GM18526 (cell line): ENCODE data around the gene NUDT14.

ENCODE experiments used
- POLR2A ChIP-seq: IDR thresholded peaks from 3 replicates; pipeline ENCODE4 v1.6.1; 2011; ENCODE audit not compliant: insufficient read length; ENCODE audit errors: extremely low read depth

Gene NUDT14

DNA sequence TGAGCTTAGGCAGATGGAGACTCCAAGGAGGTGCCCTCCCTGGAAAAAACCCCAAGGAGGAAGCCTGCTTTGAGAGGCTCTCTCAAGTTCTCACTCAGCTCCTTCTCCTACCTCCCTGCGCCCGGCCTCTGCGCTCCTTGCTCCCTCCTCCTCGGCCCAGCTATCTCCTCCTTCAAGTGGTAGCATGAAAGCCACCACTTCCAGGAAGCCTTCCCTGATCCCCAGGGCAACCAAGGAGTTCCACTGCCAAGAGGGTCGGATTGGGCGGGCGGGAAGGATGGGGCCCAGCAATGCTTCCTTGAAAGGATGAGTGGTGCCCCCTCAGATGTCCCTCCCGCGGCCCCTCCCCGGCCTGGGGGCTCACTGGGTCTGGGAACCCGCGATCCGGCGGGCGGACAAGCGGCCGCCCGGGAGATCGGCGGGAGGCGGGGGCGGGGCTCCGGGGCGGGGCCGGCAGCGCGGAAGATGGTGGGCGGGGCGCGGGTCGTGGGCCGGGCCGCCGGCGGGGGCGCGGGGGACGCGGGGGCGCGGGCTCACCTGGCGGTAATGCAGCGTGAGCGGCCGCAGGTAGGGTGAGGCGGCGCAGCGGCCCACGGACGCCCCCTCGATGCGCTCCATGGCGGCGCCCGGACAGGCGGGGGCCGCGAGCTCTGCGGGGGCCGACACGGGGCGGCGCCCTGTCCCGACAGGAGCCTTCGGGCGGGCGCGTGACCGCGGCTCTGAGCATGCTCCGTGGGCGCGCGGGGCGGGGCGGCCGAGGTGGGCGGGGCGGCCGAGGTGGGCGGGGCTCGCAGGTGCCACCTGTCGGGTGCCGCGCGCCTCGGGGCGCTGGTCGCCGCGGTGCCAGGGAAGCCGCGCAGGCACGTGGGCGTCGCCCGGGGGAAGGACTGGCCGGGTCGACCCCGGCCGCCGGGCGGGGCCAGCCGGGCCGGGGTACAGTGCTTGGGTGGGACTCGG lies at the start of gene NUDT14:
Gene NUDT14, minus strand, starts transcription at position 721 of the 957 bp plus-strand sequence. Its CDS starts 103 bp downstream, at position 618.
- peak; percentile 39 for TF ChIP-seq POLR2A

DNA sequence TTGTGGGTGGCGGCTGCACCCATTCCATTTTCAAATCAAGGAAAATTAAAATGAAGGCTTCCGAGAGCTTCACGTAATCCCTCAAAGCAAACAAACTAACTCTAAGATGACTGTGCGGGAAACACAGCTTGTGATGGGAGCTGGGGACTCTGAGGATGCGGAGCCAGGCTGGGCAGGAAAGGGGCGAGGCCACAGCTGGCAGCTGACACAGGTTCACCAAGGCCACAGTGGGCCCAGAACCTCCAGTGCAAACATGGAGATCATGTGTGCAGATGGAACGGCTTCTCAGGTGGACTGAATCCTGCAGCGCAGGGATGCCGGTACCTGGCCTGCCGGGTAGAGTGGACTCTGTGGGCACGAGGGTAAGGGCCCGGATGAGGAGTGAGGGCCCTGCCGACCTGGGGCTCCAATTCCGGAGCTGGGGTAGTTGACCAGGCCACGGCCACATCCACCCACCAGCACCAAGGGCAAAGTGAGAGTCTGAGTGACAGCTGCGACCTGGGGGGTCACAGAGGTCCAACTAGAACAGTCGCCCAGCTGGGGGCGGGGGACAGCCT lies 48.1 kb upstream of the NUDT14 start:
- TF ChIP-seq POLR2A: no peak

DNA sequence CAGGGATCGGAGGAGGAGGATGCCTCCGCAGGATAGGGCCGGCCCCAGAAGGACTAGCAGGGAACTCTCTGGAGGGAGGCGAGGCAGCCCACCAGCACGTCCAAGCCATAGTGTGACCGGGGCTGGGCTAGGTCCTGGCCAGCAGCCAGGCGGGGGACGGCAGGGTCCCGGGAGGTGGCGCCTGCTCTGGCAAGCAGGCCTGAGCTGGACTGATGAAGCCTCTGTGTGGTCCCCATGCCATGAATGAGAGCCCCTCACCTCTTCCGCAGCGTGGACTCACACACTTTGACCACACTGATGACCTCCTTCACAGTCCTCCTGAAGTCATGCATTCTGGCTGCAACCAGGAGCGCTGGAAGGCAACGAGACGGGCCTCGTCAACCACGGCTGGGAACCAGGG lies 47.5 kb upstream of the NUDT14 start:
- no peak for TF ChIP-seq POLR2A

GRCh38 chr14:105227346-105227745 lies 46.2 kb upstream of the NUDT14 start:
- no peak for TF ChIP-seq POLR2A

DNA sequence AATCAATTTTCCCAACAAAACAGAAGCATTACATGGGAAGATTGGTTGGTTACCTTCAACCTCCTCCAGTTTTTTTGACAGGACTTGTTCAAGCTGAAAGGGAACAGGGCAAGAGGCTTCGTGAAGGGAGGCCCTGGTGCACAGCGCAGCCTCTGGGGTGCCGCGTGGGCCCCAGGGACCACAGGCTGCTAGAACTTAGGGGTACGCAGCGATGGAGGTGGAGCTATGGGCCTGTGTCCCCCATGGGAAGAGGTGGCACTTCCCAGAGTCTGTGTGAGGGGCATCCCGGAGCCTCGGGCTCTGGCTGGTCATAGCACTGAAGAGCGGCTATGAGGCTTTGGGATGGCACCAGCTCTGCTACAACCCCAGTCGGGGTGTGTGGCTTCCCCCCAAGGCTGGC lies 45.1 kb upstream of the NUDT14 start:
- no peak for TF ChIP-seq POLR2A

- no peak for TF ChIP-seq POLR2A
Measured at GRCh38 chr14:105224845-105225570, 43.9 kb upstream of the NUDT14 start.

DNA sequence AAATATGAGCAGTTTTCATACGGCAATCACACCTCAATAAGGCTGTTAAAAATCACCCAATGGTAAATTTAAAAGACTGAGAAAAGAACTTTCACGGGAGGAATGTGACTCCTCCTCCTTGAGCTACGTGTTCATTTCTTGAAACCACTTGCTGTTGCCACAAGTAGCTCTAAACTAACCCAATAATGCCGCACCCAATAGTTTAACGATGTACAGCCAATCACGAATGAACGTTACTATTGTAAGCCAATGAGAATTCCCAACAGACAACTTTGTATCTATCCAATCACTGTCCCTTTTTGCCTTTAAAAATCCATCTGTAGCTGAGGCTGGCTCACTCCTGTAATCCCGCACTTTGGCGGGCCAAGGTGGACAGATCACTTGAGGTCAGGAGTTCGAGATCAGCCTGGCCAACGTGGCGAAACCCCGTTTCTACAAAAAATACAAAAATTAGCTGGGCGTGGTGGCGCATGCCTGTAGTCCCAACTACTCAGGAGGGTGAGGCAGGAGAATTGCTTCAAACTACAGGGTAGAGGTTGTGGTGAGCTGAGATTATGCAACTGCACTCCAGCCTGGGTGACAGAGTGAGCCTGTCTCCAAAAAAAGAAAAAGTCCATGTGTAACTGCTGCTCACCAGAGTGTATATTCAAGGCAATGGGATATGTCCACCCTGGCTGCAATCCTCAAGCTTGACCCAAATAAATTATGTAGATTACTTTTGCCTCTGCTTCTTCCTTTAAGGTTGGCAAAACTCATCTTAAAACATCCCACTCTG lies 42.8 kb upstream of the NUDT14 start:
- TF ChIP-seq POLR2A: no peak

DNA sequence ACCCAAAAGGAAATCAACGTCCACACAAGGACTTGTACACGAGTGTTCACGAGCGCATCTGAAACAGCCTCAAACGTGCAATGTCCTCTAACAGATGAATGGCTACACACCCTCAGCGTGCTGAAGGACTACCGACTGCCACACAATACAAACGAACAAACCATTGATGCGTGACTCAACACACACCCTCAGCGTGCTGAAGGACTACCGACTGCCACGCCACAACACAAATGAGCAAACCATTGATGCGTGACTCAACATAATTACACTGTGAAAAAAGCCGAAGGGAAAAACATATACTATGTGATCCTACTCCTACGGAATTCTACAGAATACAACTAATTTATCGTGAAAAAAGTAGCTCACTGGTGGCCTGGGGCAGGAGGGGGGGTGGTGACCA lies 42.1 kb upstream of the NUDT14 start:
- no peak for TF ChIP-seq POLR2A

GRCh38 chr14:105221598-105222178 lies 40.6 kb upstream of the NUDT14 start:
- no peak for TF ChIP-seq POLR2A

DNA sequence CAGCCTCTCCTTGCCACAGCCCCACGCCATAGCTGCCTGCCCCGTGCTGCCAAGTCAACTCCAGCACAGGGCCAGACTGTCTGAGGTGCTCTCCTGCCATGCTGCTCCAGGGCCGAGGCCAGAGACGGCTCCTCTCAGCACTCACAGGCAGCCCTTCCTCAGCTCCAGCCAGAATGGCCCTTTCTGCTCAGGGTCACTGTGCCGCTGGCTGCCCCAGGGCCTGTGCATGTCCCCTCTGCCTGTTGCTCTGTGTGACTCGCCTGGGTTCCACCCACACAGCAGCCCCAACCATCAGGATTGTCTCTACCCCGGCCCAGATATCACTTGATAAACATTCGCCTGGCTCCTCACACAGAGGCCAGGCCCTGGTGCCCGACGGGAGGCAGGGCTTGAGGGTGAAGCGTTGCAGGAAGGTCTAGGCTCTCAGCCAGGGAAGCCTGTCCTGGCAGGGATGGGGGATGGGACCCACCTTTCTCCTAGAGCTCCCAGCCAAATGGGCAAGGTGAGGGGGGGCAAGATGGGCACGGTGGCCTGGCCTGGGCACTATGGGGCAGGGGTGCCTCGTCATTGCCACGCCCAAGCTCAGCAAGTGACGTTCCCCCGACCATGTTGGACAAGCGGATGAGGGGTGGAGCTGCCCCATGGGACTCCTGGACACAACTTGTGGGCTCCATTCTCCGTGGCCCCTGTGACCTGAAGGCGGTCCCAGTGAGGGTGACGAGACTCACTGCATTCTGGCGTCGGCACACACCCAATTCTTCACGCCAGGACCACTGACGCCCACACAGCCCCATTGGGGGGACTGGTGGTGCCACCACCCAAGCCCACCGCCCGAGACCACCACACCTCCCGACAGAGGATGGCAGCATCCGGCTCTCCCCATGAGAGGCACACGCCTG lies 39.8 kb upstream of the NUDT14 start:
- no peak for TF ChIP-seq POLR2A

DNA sequence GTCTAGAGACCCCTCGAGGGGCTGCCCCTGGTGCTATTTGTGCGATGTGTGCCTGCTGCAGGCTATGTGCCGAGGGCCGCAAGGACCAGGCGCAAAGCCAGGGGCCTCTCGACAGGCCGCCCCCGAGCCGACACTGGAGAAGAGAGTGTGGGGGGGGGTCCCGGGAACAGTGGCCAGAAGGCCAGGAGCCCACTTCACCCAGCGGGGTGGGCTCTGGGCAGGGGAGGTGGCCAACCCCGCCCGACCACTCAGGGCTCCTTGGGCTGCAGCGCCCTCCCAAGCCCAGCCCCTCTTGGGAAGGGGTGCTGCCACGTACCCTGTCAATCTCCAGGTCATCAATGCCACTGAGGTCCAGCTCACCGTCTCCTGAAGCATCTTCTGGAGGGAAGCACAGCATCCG lies 38.6 kb upstream of the NUDT14 start:
- TF ChIP-seq POLR2A: no peak

GRCh38 chr14:105219043-105219612 lies 38.0 kb upstream of the NUDT14 start:
- no peak for TF ChIP-seq POLR2A

GRCh38 chr14:105218611-105219010 lies 37.5 kb upstream of the NUDT14 start:
- TF ChIP-seq POLR2A: no peak
